Measurements from ENCODE around the gene INO80.
A peak's percentile ranks its signal among the peaks of the same experiment; 100 is the strongest.

INO80 gene

DNA sequence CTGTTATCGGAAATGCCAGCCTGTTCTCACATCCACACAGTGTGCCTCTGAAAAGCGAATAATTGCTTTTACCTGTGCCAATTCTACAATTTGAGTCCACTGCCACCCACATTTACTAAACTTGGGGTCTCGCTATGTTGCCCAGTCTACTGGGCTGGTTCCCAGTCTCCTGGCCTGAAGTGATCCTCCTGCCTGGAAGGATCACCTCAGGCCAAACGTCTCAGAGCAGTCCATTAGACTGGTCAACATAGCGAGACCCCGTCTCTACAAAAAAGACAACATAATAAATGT is 827 bp upstream of the INO80 start:
- DNase-seq (ENCODE audit: low read depth in 2 of 2), result no peak
- peak overlapping the region; percentile 92 to 96 for H3K4me3 ChIP-seq (replicated peaks in 1 of 2; ENCODE audit: low read depth in 2 of 2, low read length in 2 of 2)
- TF ChIP-seq CTCF (IDR thresholded peaks at IDR 0.05; ENCODE audit: low read depth, low read length), result no peak

DNA sequence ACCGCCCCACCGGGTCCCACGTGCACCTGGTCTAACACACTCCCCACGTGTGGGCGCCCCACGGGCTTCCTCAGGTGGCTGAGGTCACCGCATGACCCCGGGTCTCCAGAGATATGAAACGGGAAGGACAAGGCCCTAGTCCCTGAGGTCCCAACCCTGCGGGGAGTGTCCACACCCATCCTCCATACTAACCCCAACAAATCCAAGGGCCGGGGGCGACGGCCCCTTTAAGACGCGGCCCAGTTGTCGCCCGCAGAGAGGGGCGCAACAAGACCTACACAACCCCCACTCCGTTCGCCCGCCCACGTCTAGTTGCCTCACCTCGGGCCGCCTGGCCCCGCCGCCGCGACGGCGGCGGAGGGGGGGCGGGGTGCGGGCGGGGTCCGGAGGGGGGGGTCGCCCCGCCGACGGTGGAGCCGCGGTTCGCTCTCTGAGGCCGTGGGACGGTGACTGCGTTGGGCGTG is 396 bp downstream of the INO80 start:
- peak overlapping the region; percentile 92 to 96 for H3K4me3 ChIP-seq (replicated peaks in 1 of 2; ENCODE audit: low read depth in 2 of 2, low read length in 2 of 2)
- DNase-seq (ENCODE audit: low read depth in 2 of 2), result peak; percentile 35 to 67
- TF ChIP-seq CTCF (IDR thresholded peaks at IDR 0.05; ENCODE audit: low read depth, low read length), result no peak

GRCh38 chr15:41115161-41115651 is 874 bp downstream of the INO80 start:
- DNase-seq (ENCODE audit: low read depth in 2 of 2), result peak; percentile 36 to 49
- peak overlapping the region; percentile 92 to 96 for H3K4me3 ChIP-seq (replicated peaks in 1 of 2; ENCODE audit: low read depth in 2 of 2, low read length in 2 of 2)
- peak; percentile 19 for TF ChIP-seq CTCF (IDR thresholded peaks at IDR 0.05; ENCODE audit: low read depth, low read length)

DNA sequence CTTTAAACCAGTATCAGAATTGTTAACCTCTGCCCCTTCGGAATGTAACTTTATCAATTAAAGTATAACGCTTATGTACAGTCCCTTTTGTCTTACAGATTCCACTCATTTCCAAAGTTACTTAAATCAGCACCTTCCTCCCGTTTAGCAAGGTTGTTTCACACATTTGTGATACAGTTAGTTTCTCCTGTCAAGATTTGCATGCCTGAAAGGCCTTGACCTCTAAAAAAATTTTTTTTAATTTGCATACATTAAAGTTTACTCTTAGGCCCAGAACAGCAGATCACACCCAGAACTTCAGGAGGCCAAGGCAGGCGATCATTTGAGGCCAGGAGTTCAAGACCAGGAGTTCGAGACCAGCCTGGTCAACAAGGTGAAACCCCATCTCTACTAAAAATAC is 9.1 kb downstream of the INO80 start:
- no peak for TF ChIP-seq CTCF (IDR thresholded peaks at IDR 0.05; ENCODE audit: low read depth, low read length)
- DNase-seq (ENCODE audit: low read depth in 2 of 2), result no peak
- H3K4me3 ChIP-seq (replicated peaks in 1 of 2; ENCODE audit: low read depth in 2 of 2, low read length in 2 of 2), result no peak overlapping the region

DNA sequence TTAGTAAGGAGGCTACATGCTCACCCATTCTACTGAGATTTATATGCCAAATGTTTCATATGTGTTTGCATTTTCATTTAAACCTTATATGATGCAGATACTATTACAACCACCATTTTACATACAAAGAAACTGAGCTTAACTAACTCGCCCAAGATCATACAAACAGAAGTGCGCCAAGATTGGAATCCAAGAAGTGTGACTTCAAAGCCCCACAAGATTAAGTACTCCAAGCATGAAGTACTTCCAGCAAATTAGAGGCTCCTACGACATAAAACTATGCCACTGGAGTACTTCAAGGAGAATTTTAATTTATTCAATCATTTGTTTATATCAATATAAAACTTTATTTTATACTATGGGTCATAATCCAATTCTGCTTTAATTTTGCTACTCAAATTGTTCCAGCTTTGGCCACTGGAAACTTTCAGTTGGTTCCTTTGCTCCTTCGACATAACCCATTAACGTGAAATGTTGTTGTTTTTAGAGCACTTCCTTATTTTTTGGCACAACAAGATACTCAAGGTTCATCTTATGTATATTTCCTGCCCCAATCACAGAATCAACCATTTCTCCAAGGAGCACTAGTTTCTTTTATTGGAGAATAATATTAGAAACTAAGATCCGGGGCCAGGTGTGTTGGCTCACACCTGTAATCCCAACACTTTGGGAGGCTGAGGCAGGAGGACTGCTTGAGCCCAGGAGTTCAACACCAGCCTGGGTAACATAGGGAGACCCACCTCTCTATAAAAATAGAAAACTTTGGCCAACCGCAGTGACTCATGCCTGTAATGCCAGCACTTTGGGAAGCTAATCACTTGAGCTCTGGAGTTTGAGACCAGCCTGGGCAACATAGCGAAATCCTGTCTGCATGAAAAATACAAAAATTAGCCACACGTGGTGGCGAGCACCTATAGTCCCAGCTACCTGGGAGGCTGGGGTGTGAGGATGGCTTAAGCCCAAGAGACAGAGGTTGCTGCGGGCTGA is 10.4 kb downstream of the INO80 start:
- no peak for TF ChIP-seq CTCF (IDR thresholded peaks at IDR 0.05; ENCODE audit: low read depth, low read length)
- no peak for DNase-seq (ENCODE audit: low read depth in 2 of 2)
- H3K4me3 ChIP-seq (replicated peaks in 1 of 2; ENCODE audit: low read depth in 2 of 2, low read length in 2 of 2), result no peak overlapping the region

GRCh38 chr15:41104234-41104633 is 11.8 kb downstream of the INO80 start:
- no peak for TF ChIP-seq CTCF (IDR thresholded peaks at IDR 0.05; ENCODE audit: low read depth, low read length)
- no peak overlapping the region for H3K4me3 ChIP-seq (replicated peaks in 1 of 2; ENCODE audit: low read depth in 2 of 2, low read length in 2 of 2)
- DNase-seq (ENCODE audit: low read depth in 2 of 2), result peak; percentile 72 to 76
